CD8-positive, alpha-beta memory T cell (primary cell): ENCODE measurements around the gene NR1H4. TPM values are rescaled to one million over a fixed set of nuclear protein-coding genes. Genes with fewer than 3 reads are reported as not detected.

ENCODE experiments used
- CTCF ChIA-PET: fragments of 350-600 bp; sonication (Branson Sonifier 250); formaldehyde crosslinking; loops from one replicate; lab custom pipeline; 2021; ENCODE audit warnings: antibody characterized with exemption; lab: Charles Lee
- POLR2A ChIA-PET: fragments of 350-600 bp; sonication (Branson Sonifier 250); formaldehyde crosslinking; loops from one replicate; lab custom pipeline; 2021; ENCODE audit warnings: antibody characterized with exemption; lab: Charles Lee
- DNase-seq, 5 donors: peaks; one replicate each; pipeline versions ENCODE4 v3.0.0 to v3.0.0-alpha.2; 2020 to 2022; ENCODE audit warnings: mixed read lengths in 1 of 5
- H3K27ac ChIP-seq: one replicate; pipeline ENCODE4 v1.7.0; 2013; ENCODE audit warnings: low read depth, mild to moderate bottlenecking, low read length, moderate library complexity
- H3K27me3 ChIP-seq: 2 replicates; pipeline ENCODE4 v1.7.0; 2013; ENCODE audit warnings: low read length, mild to moderate bottlenecking; ENCODE audit not compliant: insufficient read depth, poor library complexity, severe bottlenecking
- H3K36me3 ChIP-seq: 2 replicates; pipeline ENCODE4 v1.7.0; 2013; ENCODE audit warnings: mild to moderate bottlenecking, low read length, moderate library complexity; ENCODE audit not compliant: insufficient read depth
- H3K4me1 ChIP-seq: 2 replicates; pipeline ENCODE4 v1.7.0; 2013; ENCODE audit warnings: mild to moderate bottlenecking, low read length, moderate library complexity; ENCODE audit not compliant: insufficient read depth
- H3K4me3 ChIP-seq: 2 replicates; pipeline ENCODE4 v1.7.0; 2013; ENCODE audit warnings: mild to moderate bottlenecking, low read length
- H3K9me3 ChIP-seq: 2 replicates; pipeline ENCODE4 v1.7.0; 2013; ENCODE audit warnings: mild to moderate bottlenecking, low read length
- H3K27ac Mint-ChIP-seq, 8 donors: one replicate each; pipeline ENCODE4 v1.8.0; 2020 to 2021; ENCODE audit warnings: mixed read lengths in 8 of 8, mild to moderate bottlenecking in 6 of 8, inconsistent platforms in 3 of 8, moderate library complexity in 3 of 8
- H3K27me3 Mint-ChIP-seq, 2 donors: one replicate each; pipeline ENCODE4 v1.8.0; 2020 to 2021; ENCODE audit warnings: mixed read lengths in 2 of 2, mild to moderate bottlenecking in 1 of 2, moderate library complexity in 1 of 2
- H3K36me3 Mint-ChIP-seq, 3 donors: one replicate each; pipeline ENCODE4 v1.8.0; 2020 to 2021; ENCODE audit warnings: mixed read lengths in 3 of 3, inconsistent platforms in 1 of 3, mild to moderate bottlenecking in 1 of 3
- H3K4me1 Mint-ChIP-seq, 3 donors: one replicate each; pipeline ENCODE4 v1.8.0; 2020 to 2021; ENCODE audit warnings: mixed read lengths in 3 of 3, inconsistent platforms in 1 of 3, mild to moderate bottlenecking in 1 of 3
- H3K4me3 Mint-ChIP-seq, 7 donors: one replicate each; pipeline ENCODE4 v1.8.0; 2020 to 2021; ENCODE audit warnings: mixed read lengths in 7 of 7, mild to moderate bottlenecking in 6 of 7, moderate library complexity in 4 of 7, inconsistent platforms in 2 of 7
- H3K9me3 Mint-ChIP-seq, 5 donors: one replicate each; pipeline ENCODE4 v1.8.0; 2020 to 2022; ENCODE audit warnings: mixed read lengths in 5 of 5, mild to moderate bottlenecking in 3 of 5, moderate library complexity in 2 of 5, inconsistent platforms in 1 of 5
- polyA plus RNA-seq: library from polyadenylated mRNA; unstranded; fragments of 300-500 nt; fragmentation: Illumina TruSeq; gene quantifications from one replicate; pipeline ENCODE4 v1.2.3, GENCODE V29; 2021
- total RNA-seq, 2 experiments: library from RNA; stranded (reverse); gene quantifications; one replicate each; pipeline ENCODE4 v1.2.3, GENCODE V29; 2021

NR1H4 gene
- total and polyA plus RNA-seq, 3 experiments from 2014 or later = not detected

DNA sequence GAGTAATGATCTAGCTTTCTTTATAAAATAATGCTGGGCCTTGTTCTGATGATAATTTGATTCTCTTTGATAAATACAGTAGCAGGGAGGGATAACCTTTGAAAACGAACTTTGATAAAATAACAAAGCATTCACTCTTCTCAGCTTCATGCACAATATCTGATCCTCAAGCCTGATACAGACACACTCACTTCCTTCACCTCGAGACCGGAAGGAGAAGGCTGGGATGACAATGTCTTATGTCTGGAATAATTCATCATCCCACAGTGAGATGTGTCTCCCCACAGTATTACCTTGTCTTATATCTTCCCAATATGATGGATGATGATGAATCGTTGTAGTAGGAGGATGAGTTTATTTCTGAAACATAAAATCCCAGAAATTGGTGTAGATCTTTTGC lies 15.5 kb upstream of the NR1H4 start:
- Mint-ChIP-seq H3K4me3 (no peak overlapping the region), H3K27ac (no peak overlapping the region), H3K36me3 (no peaks in the 10 kb centered on the region), H3K9me3 (peaks cover 0 to 2% (median 0%) of the 10 kb centered on the region in 5 donors), H3K4me1 (no peaks in the 10 kb centered on the region), H3K27me3 (peaks cover 0 to 6% of the 10 kb centered on the region in 2 donors)
- Histone ChIP-seq H3K36me3 (no peaks in the 10 kb centered on the region), H3K4me1 (no peaks in the 10 kb centered on the region), H3K9me3 (no peaks in the 10 kb centered on the region), H3K27me3 (no peaks in the 10 kb centered on the region), H3K4me3 (no peak overlapping the region), H3K27ac (no peak overlapping the region)
- ChIA-PET CTCF (no interaction called here), POLR2A (no interaction called here)
- DNase-seq = no peak

DNA sequence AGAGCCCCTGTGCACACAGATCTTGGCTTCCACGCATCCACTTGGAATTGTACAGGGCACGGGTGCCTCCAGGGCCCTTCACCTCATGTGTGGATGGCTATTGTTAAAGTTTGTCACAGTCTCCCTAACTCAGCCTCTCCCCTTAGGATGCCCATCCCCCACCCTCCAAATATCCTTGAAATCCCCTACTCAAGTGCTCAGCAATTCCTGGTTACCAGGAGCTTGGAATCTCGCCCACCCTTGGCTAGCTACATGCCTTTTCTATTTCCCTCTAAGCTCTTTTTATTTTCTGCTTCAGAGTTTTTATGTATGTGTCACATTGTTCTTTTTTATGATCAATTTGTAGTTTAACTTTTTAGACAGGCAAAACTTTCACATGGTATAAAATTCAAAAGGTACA lies 13.0 kb upstream of the NR1H4 start:
- Histone ChIP-seq H3K27me3 (no peaks in the 10 kb centered on the region), H3K27ac (no peak overlapping the region), H3K36me3 (no peaks in the 10 kb centered on the region), H3K9me3 (no peaks in the 10 kb centered on the region), H3K4me1 (no peaks in the 10 kb centered on the region), H3K4me3 (no peak overlapping the region)
- no peak for DNase-seq
- POLR2A ChIA-PET = no interaction called here
- no peak overlapping the region for H3K4me3 Mint-ChIP-seq
- no peak overlapping the region for H3K27ac Mint-ChIP-seq
- H3K9me3 Mint-ChIP-seq = peaks cover 0 to 2% (median 0%) of the 10 kb centered on the region in 5 donors
- peaks cover 0 to 6% of the 10 kb centered on the region in 2 donors for H3K27me3 Mint-ChIP-seq
- no peaks in the 10 kb centered on the region for H3K36me3 Mint-ChIP-seq
- CTCF ChIA-PET = no interaction called here
- H3K4me1 Mint-ChIP-seq = no peaks in the 10 kb centered on the region

GRCh38 chr12:100461330-100461973 lies 12.2 kb upstream of the NR1H4 start:
- DNase-seq = no peak
- Histone ChIP-seq H3K4me1 (no peaks in the 10 kb centered on the region), H3K4me3 (no peak overlapping the region), H3K9me3 (no peaks in the 10 kb centered on the region), H3K27ac (no peak overlapping the region), H3K27me3 (no peaks in the 10 kb centered on the region), H3K36me3 (no peaks in the 10 kb centered on the region)
- ChIA-PET CTCF (no interaction called here), POLR2A (no interaction called here)
- Mint-ChIP-seq H3K36me3 (no peaks in the 10 kb centered on the region), H3K9me3 (peaks cover 0 to 2% (median 0%) of the 10 kb centered on the region in 5 donors), H3K4me3 (no peak overlapping the region), H3K27ac (no peak overlapping the region), H3K27me3 (peaks cover 0 to 6% of the 10 kb centered on the region in 2 donors), H3K4me1 (no peaks in the 10 kb centered on the region)

GRCh38 chr12:100463661-100464060 lies 10.0 kb upstream of the NR1H4 start:
- ChIA-PET CTCF (no interaction called here), POLR2A (no interaction called here)
- DNase-seq = no peak

GRCh38 chr12:100464529-100464928 lies 9.1 kb upstream of the NR1H4 start:
- Mint-ChIP-seq H3K36me3 (no peaks in the 10 kb centered on the region), H3K9me3 (peaks cover 0 to 2% (median 0%) of the 10 kb centered on the region in 5 donors), H3K4me3 (no peak overlapping the region), H3K27me3 (peaks cover 2 to 6% of the 10 kb centered on the region in 2 donors), H3K27ac (no peak overlapping the region), H3K4me1 (no peaks in the 10 kb centered on the region)
- Histone ChIP-seq H3K4me1 (no peaks in the 10 kb centered on the region), H3K9me3 (no peaks in the 10 kb centered on the region), H3K27me3 (no peaks in the 10 kb centered on the region), H3K36me3 (no peaks in the 10 kb centered on the region), H3K4me3 (no peak overlapping the region), H3K27ac (no peak overlapping the region)
- ChIA-PET POLR2A (no interaction called here), CTCF (no interaction called here)
- DNase-seq = no peak

More at GRCh38 chr12:100463661-100464060, 10.0 kb upstream of the NR1H4 start:
- Histone ChIP-seq H3K4me1 (no peaks in the 10 kb centered on the region), H3K4me3 (no peak overlapping the region), H3K36me3 (no peaks in the 10 kb centered on the region), H3K27ac (no peak overlapping the region), H3K27me3 (no peaks in the 10 kb centered on the region), H3K9me3 (no peaks in the 10 kb centered on the region)
- no peak overlapping the region for H3K27ac Mint-ChIP-seq
- H3K36me3 Mint-ChIP-seq = no peaks in the 10 kb centered on the region
- H3K9me3 Mint-ChIP-seq = peaks cover 0 to 2% (median 0%) of the 10 kb centered on the region in 5 donors
- no peaks in the 10 kb centered on the region for H3K4me1 Mint-ChIP-seq
- H3K4me3 Mint-ChIP-seq = no peak overlapping the region
- H3K27me3 Mint-ChIP-seq = peaks cover 2 to 6% of the 10 kb centered on the region in 2 donors

DNA sequence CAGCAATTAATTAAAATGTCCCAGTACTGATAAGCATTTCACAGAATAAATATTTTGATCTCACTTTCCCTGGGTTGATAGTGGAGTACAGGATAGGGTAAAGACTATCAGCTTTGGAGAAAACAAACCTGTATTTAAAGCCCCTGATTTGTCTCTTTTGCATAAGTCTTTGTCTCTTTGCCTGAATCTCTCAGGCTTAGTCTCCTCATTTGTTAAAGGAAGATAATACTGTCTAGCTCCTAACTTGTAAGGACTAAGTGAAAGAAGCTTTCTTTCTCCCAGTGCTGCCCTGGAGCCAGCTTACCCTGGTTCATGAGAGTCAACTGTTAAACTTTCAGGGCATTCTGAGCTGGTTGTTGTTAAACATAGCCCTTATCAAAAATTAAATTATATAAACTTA lies 5.5 kb upstream of the NR1H4 start:
- Mint-ChIP-seq H3K27me3 (peaks cover 7 to 10% of the 10 kb centered on the region in 2 donors), H3K36me3 (no peaks in the 10 kb centered on the region), H3K27ac (no peak overlapping the region), H3K4me1 (no peaks in the 10 kb centered on the region), H3K4me3 (no peak overlapping the region), H3K9me3 (no peaks in the 10 kb centered on the region)
- H3K9me3 ChIP-seq = no peaks in the 10 kb centered on the region
- no peaks in the 10 kb centered on the region for H3K4me1 ChIP-seq
- POLR2A ChIA-PET = no interaction called here
- DNase-seq = no peak
- no peak overlapping the region for H3K4me3 ChIP-seq
- no peaks in the 10 kb centered on the region for H3K36me3 ChIP-seq
- CTCF ChIA-PET = no interaction called here
- H3K27ac ChIP-seq = no peak overlapping the region
- no peaks in the 10 kb centered on the region for H3K27me3 ChIP-seq

DNA sequence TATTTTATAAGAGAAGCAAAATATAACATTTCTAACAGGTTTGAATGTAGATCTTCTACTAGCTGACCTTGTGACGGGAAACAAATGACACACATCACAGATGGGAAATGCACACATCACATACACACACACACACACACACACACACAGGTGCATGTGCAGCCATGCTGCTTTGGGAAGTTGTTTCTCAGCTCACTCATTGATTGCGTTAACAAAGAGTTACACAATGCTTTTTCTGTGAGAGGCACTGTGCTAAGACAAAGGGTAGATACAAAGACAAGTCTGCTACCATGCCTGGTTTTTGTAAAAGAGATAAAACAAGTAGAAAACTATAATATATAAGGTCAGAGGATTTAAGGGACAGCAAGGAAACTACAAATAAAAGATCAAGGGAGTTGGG lies 1.3 kb upstream of the NR1H4 start:
- H3K4me1 Mint-ChIP-seq = no peaks in the 10 kb centered on the region
- no peak overlapping the region for H3K27ac ChIP-seq
- ChIA-PET POLR2A (no interaction called here), CTCF (no interaction called here)
- H3K27me3 Mint-ChIP-seq = peaks cover 7 to 11% of the 10 kb centered on the region in 2 donors
- H3K4me3 ChIP-seq = no peak overlapping the region
- no peaks in the 10 kb centered on the region for H3K4me1 ChIP-seq
- H3K36me3 ChIP-seq = no peaks in the 10 kb centered on the region
- no peak for DNase-seq
- no peaks in the 10 kb centered on the region for H3K9me3 Mint-ChIP-seq
- H3K9me3 ChIP-seq = no peaks in the 10 kb centered on the region
- H3K27ac Mint-ChIP-seq = peak overlapping the region in 1 of 8 donors; percentile 32
- H3K4me3 Mint-ChIP-seq = no peak overlapping the region
- no peaks in the 10 kb centered on the region for H3K27me3 ChIP-seq
- no peaks in the 10 kb centered on the region for H3K36me3 Mint-ChIP-seq

- H3K4me1 ChIP-seq = no peaks in the 10 kb centered on the region
- ChIA-PET CTCF (no interaction called here), POLR2A (no interaction called here)
- peak overlapping the region in 1 of 8 donors; percentile 78 for H3K27ac Mint-ChIP-seq
- H3K36me3 ChIP-seq = no peaks in the 10 kb centered on the region
- H3K9me3 Mint-ChIP-seq = no peaks in the 10 kb centered on the region
- H3K4me1 Mint-ChIP-seq = no peaks in the 10 kb centered on the region
- no peak overlapping the region for H3K4me3 Mint-ChIP-seq
- H3K4me3 ChIP-seq = no peak overlapping the region
- H3K36me3 Mint-ChIP-seq = no peaks in the 10 kb centered on the region
- no peak for DNase-seq
- no peak overlapping the region for H3K27ac ChIP-seq
- peaks cover 7 to 9% of the 10 kb centered on the region in 2 donors for H3K27me3 Mint-ChIP-seq
- no peaks in the 10 kb centered on the region for H3K9me3 ChIP-seq
- H3K27me3 ChIP-seq = no peaks in the 10 kb centered on the region
Measured at GRCh38 chr12:100473050-100473715, 483 bp upstream of the NR1H4 start.
